Fibroblast of pulmonary artery (primary cell): Measurements from ENCODE around the gene FAM135A.

Source experiments
- DNase-seq: peaks from one replicate; pipeline ENCODE4 v3.0.0-alpha.2; 2010; ENCODE audit warnings: low read depth
- H3K4me3 ChIP-seq: replicated peaks from 2 replicates; pipeline ENCODE4 v1.5.1; 2011; ENCODE audit warnings: low read depth, mild to moderate bottlenecking, control low read depth, low read length, moderate library complexity
- TF ChIP-seq, protein P1 (sequence below): IDR thresholded peaks from 2 replicates; pipeline ENCODE4 v1.5.1; 2011; ENCODE audit warnings: mild to moderate bottlenecking, control low read depth, low read length, inconsistent platforms; ENCODE audit errors: missing control alignments

Gene FAM135A

DNA sequence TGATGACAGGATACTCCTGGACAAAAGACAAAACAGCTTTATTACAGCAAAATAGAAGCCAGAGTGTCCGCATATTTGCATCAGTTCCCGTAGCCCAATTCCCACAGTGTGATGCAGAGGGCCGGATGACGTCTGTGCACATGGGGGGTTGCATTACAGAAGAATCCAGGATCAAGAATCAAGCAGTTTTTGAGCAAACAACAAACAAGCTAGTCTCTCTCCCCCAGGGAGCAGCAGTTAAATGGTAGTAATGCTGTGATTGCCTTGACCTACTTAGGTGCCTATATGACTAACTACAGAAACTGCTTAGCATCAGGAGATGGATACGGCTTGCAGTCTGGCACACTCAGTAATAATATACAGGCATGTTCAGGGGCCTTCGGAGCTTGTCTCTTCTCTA lies 150.2 kb downstream of the FAM135A start:
- DNase-seq, result peak; percentile 42
- TF ChIP-seq, protein P1, sequence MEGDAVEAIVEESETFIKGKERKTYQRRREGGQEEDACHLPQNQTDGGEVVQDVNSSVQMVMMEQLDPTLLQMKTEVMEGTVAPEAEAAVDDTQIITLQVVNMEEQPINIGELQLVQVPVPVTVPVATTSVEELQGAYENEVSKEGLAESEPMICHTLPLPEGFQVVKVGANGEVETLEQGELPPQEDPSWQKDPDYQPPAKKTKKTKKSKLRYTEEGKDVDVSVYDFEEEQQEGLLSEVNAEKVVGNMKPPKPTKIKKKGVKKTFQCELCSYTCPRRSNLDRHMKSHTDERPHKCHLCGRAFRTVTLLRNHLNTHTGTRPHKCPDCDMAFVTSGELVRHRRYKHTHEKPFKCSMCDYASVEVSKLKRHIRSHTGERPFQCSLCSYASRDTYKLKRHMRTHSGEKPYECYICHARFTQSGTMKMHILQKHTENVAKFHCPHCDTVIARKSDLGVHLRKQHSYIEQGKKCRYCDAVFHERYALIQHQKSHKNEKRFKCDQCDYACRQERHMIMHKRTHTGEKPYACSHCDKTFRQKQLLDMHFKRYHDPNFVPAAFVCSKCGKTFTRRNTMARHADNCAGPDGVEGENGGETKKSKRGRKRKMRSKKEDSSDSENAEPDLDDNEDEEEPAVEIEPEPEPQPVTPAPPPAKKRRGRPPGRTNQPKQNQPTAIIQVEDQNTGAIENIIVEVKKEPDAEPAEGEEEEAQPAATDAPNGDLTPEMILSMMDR, result no peak
- H3K4me3 ChIP-seq, result no peak overlapping the region

DNA sequence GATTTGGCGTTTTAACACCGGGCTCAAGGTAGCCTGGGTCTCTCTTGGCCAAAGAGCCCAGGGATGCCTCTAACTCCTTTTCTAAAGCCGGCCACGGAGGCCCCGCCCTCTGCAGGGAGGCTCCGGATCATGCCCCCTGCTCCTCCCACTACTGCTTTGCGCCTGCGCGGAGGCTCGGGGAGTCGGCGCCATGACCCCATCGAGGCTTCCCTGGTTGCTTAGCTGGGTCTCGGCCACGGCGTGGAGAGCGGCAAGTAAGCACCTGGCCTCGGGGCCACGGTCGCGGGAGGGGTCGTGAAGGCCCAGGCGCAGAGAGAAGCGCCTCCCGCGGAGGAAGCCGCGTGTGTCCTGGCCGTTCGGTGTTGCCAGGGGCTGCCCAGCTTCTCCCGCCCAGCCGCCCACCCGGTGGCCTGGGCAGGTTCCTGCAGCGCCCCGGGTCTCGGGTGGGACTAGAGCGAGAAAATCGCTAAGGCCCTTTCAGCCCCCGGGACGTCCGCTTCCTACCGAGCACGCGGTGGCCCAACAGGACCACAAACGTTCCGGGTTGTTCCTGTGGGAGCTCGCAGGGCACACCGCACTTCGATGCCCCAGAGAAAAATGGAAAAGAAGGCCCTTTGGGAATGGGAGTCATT lies 153.6 kb downstream of the FAM135A start, which contains the start of gene SDHAF4:
TSS of gene SDHAF4 (plus strand) at position 180 of the 632 bp plus-strand sequence. CDS start at position 191, 11 bp downstream.
- peak within 1 kb of the TSS; percentile 83 for H3K4me3 ChIP-seq
- TF ChIP-seq, protein P1, result no peak
- DNase-seq, result peak; percentile 87

DNA sequence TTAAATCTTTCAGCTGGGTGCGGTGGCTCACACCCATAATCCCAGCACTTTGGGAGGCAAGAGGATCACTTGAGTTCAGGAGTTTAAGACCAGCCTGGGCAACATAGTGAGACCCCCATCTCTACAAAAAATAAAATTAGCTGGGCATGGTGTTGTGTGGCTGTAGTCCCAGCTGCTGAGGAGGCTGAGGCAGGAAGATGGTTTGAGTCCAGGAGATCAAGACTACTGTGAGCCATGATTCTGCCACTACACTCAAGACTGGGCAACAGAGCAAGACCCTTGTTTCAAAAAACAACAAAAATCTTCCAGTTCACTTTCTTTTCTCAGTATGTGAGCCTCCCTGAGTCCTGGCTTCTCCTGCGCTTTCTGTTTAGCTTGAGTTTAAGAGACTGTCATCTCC lies 161.3 kb downstream of the FAM135A start:
- DNase-seq, result no peak
- TF ChIP-seq, protein P1, result no peak
- H3K4me3 ChIP-seq, result no peak overlapping the region

DNA sequence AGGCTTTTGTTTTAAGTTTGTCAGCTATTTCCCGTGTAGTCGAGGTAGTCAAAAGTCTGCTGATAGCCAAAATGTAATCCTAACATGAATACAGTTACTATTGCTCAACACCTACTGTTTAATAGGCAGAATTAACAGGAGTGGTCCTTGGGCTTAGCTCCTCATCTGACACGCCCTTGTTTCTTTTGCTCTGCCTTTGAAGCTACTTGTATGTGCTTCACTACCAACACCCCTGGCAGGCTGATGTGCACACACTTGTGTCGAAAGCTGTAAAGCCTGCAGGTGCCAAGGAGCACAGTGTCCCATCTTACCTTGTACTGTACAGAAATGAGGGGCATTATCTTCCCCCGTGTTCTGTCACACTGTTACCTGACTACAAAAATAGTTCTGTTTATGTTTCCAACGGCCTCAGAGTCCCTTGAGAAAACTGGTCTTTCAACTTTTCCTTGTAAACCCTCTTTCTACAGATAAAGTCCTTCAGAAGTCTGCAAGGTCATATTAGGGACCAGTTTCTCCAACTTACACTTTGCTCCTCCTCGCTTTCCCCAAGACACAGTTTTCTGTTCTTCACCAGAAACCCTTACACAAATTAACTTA lies 162.7 kb downstream of the FAM135A start:
- H3K4me3 ChIP-seq, result no peak overlapping the region
- DNase-seq, result no peak
- TF ChIP-seq, protein P1, result no peak

DNA sequence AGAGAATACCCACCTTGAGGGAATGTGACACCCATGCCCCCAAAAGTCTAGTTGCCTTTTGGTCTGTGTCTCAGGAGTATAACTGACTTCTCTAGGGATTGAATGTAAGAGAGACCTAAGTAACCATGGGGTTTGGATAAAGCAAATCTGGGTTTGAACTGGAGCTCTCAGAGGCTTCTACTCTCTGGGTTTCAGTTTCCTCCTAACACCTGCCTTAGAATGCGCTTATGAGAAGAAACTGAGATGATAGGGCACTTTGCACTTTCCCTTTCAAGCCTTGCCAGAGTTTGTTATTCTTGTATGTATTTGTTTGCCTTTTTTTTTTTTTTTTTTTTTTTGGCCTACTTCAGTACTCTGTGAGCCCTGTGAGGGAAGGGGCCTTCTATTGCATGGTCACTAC lies 172.8 kb downstream of the FAM135A start:
- TF ChIP-seq, protein P1, result no peak

DNA sequence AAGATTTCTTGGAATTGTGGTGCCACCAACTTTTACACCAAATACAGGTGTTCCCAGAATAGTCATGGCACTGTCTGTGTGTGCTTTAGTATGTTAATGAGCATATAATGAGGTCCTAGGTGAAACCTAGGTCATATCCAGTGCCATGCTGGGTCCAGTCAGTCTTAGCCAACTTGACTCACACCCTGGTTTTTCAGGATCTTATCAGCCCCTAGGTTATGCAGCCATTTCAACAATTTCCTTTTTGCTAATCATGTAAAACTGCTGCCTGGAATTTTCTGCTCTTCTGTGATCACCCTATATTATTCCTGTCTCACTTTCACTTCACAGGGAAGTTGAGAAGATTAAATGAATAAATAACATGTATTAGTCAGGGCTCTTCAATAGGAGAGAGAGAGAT lies 177.1 kb downstream of the FAM135A start:
- H3K4me3 ChIP-seq, result no peak overlapping the region
- no peak for DNase-seq
- TF ChIP-seq, protein P1, result no peak

More for the DNA sequence above, 172.8 kb downstream of the FAM135A start:
- no peak for DNase-seq
- no peak overlapping the region for H3K4me3 ChIP-seq
